Esophagus muscularis mucosa (tissue), 3 donors: ENCODE data around the gene SLC35G1.

Experiments used
- CTCF ChIP-seq, 3 experiments: fragments of 200-600 bp in 2 of 3; fragments of 450-650 bp in 1 of 3; sonication (generic) in 2 of 3; IDR thresholded peaks; one replicate each; pipeline ENCODE4 v1.5.1; 2017 to 2019; ENCODE audit warnings: antibody characterized with exemption in 3 of 3, mild to moderate bottlenecking in 2 of 3, moderate library complexity in 1 of 3
- POLR2A ChIP-seq: fragments of 450-650 bp; IDR thresholded peaks from one replicate; pipeline ENCODE4 v1.6.1; 2017; ENCODE audit warnings: antibody characterized with exemption, moderate library complexity, mild to moderate bottlenecking, low read depth
- POLR2AphosphoS5 ChIP-seq, 2 donors: sonication (generic); formaldehyde crosslinking; IDR thresholded peaks; one replicate each; pipeline ENCODE4 v1.6.1; 2017; ENCODE audit warnings: antibody characterized with exemption in 2 of 2

DNA sequence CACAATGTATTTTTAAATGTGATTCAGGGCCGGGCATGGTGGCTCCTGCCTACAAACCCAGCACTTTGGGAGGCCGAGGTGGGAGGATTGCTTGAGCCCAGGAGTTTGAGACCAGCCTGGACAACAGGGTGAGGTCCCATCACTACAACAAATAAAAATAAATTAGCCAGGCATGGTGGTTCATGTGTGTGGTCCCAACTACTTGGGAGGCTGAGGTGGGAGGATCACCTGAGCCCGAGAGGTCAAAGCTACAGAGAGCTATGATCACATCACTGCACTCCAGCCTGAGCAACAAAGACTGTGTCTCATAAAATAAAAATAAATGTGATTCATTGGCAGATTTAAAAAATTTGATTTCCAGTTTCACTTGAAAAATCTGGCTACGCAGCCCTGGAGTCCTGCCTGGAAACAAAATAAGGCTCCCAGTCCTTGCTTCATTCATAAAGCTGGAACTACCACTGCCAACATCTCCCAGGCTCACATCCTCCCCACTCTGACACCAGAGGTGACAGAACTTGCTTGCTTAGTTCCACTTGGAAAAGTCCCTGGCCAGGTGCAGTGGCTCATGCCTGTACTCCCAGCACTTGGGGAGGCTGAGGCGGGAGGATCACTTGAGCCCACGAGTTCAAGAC is 27.9 kb upstream of the SLC35G1 start:
- TF ChIP-seq CTCF (IDR thresholded peaks at IDR 0.05) (no peak), POLR2A (no peak), POLR2AphosphoS5 (IDR thresholded peaks at IDR 0.05) (no peak)
